BE2C (cell line): ENCODE results near the gene NXNL2.

Source experiments
- DNase-seq: peaks from one replicate; pipeline ENCODE4 v3.0.0-alpha.2; 2020
- H3K27me3 ChIP-seq: fragments of 250-450 bp; sonication (Bioruptor Pico); 2 replicates; pipeline ENCODE4 v1.5.1; 2020; ENCODE audit warnings: mild to moderate bottlenecking
- H3K36me3 ChIP-seq: fragments of 250-450 bp; sonication (Bioruptor Pico); 2 replicates; pipeline ENCODE4 v1.5.1; 2020; ENCODE audit warnings: mild to moderate bottlenecking
- H3K4me1 ChIP-seq: fragments of 250-450 bp; sonication (Bioruptor Pico); 2 replicates; pipeline ENCODE4 v1.5.1; 2020
- H3K4me3 ChIP-seq: 2 replicates; pipeline ENCODE4 v1.5.1; 2011; ENCODE audit warnings: low read depth, low read length
- H3K9me3 ChIP-seq: fragments of 250-450 bp; sonication (Bioruptor Pico); 2 replicates; pipeline ENCODE4 v1.5.1; 2020
- CTCF ChIP-seq: IDR thresholded peaks from 2 replicates; pipeline ENCODE4 v1.5.1; 2012; ENCODE audit warnings: mild to moderate bottlenecking, low read depth, low read length

Gene NXNL2

GRCh38 chr9:88586452-88586851 is 51.5 kb downstream of the NXNL2 start:
- DNase-seq = no peak
- no peaks in the 10 kb centered on the region for H3K27me3 ChIP-seq
- no peaks in the 10 kb centered on the region for H3K4me1 ChIP-seq
- H3K4me3 ChIP-seq = no peak overlapping the region
- H3K9me3 ChIP-seq = no peaks in the 10 kb centered on the region
- H3K36me3 ChIP-seq = no peaks in the 10 kb centered on the region
- no peak for TF ChIP-seq CTCF

GRCh38 chr9:88587182-88587581 is 52.2 kb downstream of the NXNL2 start:
- H3K4me3 ChIP-seq = no peak overlapping the region
- TF ChIP-seq CTCF = no peak
- H3K9me3 ChIP-seq = no peaks in the 10 kb centered on the region
- DNase-seq = no peak
- no peaks in the 10 kb centered on the region for H3K4me1 ChIP-seq
- H3K36me3 ChIP-seq = no peaks in the 10 kb centered on the region
- no peaks in the 10 kb centered on the region for H3K27me3 ChIP-seq

- Histone ChIP-seq H3K27me3 (no peaks in the 10 kb centered on the region), H3K4me3 (no peak overlapping the region), H3K36me3 (no peaks in the 10 kb centered on the region), H3K4me1 (no peaks in the 10 kb centered on the region), H3K9me3 (no peaks in the 10 kb centered on the region)
- no peak for TF ChIP-seq CTCF
- DNase-seq = no peak
Measured at GRCh38 chr9:88587885-88588649, 53.1 kb downstream of the NXNL2 start.

GRCh38 chr9:88589656-88590055 is 54.7 kb downstream of the NXNL2 start:
- H3K36me3 ChIP-seq = no peaks in the 10 kb centered on the region
- no peak overlapping the region for H3K4me3 ChIP-seq
- TF ChIP-seq CTCF = no peak
- no peak for DNase-seq
- no peaks in the 10 kb centered on the region for H3K9me3 ChIP-seq
- no peaks in the 10 kb centered on the region for H3K4me1 ChIP-seq
- H3K27me3 ChIP-seq = no peaks in the 10 kb centered on the region

GRCh38 chr9:88590558-88591146 is 55.7 kb downstream of the NXNL2 start:
- DNase-seq = peak; percentile 50

More at GRCh38 chr9:88590558-88591146, 55.7 kb downstream of the NXNL2 start:
- TF ChIP-seq CTCF = peak; percentile 37
- no peaks in the 10 kb centered on the region for H3K27me3 ChIP-seq
- H3K4me1 ChIP-seq = no peaks in the 10 kb centered on the region
- no peak overlapping the region for H3K4me3 ChIP-seq
- no peaks in the 10 kb centered on the region for H3K9me3 ChIP-seq
- H3K36me3 ChIP-seq = no peaks in the 10 kb centered on the region
